ENCODE measurements around the gene TNFRSF25. TPM values are rescaled to one million over a fixed set of nuclear protein-coding genes. Genes with fewer than 3 reads are reported as not detected.
A peak's percentile ranks its signal among the peaks of the same experiment; 100 is the strongest.

TNFRSF25 gene
- total RNA-seq, 1 donor from 2014 or later = 12.6 TPM

DNA sequence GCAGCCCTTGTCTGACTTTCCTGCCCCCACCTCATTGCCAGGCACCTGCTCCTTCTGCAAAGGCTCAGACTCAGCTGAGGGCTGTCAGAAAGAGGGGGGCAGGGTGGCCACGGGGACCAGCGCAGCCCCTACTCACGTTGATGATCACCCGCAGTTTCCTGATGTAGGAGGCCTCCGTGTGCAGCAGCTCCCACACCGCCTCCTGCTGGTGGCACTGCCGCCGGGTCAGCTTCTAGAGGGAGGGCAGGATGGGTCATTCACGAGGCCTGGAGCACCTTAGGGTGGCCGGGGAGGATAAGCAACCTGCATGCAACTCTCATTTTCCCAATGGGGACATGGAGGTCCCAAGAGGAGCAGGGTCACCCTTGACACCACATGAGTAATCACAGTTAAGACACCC, 6.4 kb upstream of the TNFRSF25 start:
- H3K27ac ChIP-seq (replicated peaks) = no peak overlapping the region
- intact Hi-C loops (cut with micrococcal nuclease) = loop anchor here (10.0 kb wide), 1 partner anchor 52 kb away; no protein-coding TSS in a partner anchor
- TF ChIP-seq, protein P1, sequence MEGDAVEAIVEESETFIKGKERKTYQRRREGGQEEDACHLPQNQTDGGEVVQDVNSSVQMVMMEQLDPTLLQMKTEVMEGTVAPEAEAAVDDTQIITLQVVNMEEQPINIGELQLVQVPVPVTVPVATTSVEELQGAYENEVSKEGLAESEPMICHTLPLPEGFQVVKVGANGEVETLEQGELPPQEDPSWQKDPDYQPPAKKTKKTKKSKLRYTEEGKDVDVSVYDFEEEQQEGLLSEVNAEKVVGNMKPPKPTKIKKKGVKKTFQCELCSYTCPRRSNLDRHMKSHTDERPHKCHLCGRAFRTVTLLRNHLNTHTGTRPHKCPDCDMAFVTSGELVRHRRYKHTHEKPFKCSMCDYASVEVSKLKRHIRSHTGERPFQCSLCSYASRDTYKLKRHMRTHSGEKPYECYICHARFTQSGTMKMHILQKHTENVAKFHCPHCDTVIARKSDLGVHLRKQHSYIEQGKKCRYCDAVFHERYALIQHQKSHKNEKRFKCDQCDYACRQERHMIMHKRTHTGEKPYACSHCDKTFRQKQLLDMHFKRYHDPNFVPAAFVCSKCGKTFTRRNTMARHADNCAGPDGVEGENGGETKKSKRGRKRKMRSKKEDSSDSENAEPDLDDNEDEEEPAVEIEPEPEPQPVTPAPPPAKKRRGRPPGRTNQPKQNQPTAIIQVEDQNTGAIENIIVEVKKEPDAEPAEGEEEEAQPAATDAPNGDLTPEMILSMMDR (IDR thresholded peaks at IDR 0.05; ENCODE audit: borderline replicate concordance) = peak; percentile 7
- H3K4me1 ChIP-seq = peaks cover 10% of the 10 kb centered on the region
- no peaks in the 10 kb centered on the region for H3K9me3 ChIP-seq (replicated peaks)
- H3K4me3 ChIP-seq = no peak overlapping the region
- H3K36me3 ChIP-seq = peaks cover 83% of the 10 kb centered on the region
- DNase-seq = no peak
- H3K27me3 ChIP-seq (ENCODE audit: low read depth) = no peaks in the 10 kb centered on the region

DNA sequence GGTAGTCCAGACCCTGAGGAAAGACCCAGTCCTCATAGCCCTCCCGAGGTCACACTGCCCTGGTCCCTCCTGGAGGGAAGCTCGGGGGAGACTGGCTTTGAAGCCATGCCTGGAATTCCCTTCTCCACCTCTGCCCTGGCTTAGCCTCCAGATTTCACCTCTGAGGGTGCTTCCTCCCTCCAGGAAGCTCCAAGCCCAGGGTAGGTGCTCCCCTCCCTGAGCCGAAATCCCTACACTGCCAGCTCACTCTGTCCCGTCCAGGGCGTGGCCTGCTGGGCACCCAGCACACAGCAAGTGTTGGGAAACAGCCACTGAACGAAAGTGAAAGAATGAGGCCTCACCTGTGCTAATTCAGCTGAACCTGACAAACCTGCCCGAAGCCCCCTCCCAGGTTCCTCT, 6.0 kb upstream of the TNFRSF25 start:
- Histone ChIP-seq H3K4me1 (peaks cover 10% of the 10 kb centered on the region), H3K9me3 (replicated peaks) (no peaks in the 10 kb centered on the region), H3K4me3 (no peak overlapping the region), H3K36me3 (peaks cover 79% of the 10 kb centered on the region), H3K27ac (replicated peaks) (no peak overlapping the region), H3K27me3 (ENCODE audit: low read depth) (no peaks in the 10 kb centered on the region)
- intact Hi-C loops (cut with micrococcal nuclease) = loop anchor here (10.0 kb wide), 1 partner anchor 53 kb away; no protein-coding TSS in a partner anchor
- TF ChIP-seq, protein P1 (IDR thresholded peaks at IDR 0.05; ENCODE audit: borderline replicate concordance) = no peak
- no peak for DNase-seq

- TF ChIP-seq, protein P1 (IDR thresholded peaks at IDR 0.05; ENCODE audit: borderline replicate concordance) = no peak
- no peak overlapping the region for H3K27ac ChIP-seq (replicated peaks)
These were observed 5.4 kb upstream of the TNFRSF25 start for GRCh38 chr1:6471086-6471969.

DNA sequence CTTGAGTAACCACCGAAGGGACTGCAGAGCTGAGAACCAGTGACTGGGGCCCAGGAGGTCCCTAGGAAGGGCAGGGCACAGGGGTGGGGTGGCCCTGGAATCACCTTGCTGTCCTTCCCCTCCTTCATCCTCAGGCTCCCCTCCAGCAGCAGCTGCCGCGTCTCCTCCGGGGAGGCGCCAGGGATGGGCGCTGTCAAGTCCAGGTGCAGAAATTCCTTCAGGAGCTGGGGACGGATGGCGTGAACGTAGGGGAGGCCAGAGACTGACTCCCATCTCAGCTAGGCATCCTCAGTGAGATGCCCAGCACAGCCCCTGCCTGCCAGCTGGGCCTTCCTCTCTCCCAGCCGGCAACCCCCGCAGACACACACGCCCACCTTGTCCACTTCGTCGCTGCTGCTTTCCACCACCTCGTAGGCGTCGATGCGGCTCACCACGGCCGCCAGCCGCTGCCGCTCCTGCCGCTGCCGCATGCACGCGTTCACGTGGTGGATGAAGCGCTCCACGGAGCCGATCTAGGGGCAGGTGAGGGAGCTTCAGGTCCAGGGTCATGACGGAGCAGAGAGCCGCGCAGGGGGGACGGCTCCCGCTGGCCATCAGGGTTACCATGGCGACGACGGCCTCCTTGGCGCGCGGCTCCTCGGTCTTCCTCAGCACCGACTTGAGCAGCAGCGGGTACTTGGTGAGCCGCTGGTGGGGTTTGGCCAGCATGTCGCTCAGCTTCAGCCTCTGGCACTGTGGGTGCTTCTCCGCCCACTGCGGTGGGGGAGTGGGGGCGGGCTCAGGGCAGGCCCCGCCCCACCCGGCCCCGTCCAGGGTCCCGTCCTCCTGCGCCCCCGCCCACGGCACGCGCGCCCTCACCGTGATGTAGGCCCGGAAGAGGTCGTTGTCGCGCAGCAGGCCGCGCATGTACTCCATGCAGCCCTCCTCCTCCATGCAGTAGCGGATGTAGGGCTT, 4.4 kb upstream of the TNFRSF25 start:
- Histone ChIP-seq H3K27me3 (ENCODE audit: low read depth) (peaks cover 4% of the 10 kb centered on the region), H3K9me3 (replicated peaks) (no peaks in the 10 kb centered on the region), H3K4me3 (no peak overlapping the region), H3K27ac (replicated peaks) (no peak overlapping the region), H3K36me3 (peaks cover 75% of the 10 kb centered on the region), H3K4me1 (peaks cover 7% of the 10 kb centered on the region)
- TF ChIP-seq, protein P1 (IDR thresholded peaks at IDR 0.05; ENCODE audit: borderline replicate concordance) = no peak
- no peak for DNase-seq
- intact Hi-C loops (cut with micrococcal nuclease) = loop anchor here (10.0 kb wide), 1 partner anchor 54 kb away; no protein-coding TSS in a partner anchor

More at GRCh38 chr1:6471086-6471969, 5.4 kb upstream of the TNFRSF25 start:
- Histone ChIP-seq H3K27me3 (ENCODE audit: low read depth) (no peaks in the 10 kb centered on the region), H3K4me1 (peaks cover 10% of the 10 kb centered on the region), H3K36me3 (peaks cover 75% of the 10 kb centered on the region), H3K9me3 (replicated peaks) (no peaks in the 10 kb centered on the region), H3K4me3 (no peak overlapping the region)
- intact Hi-C loops (cut with micrococcal nuclease) = loop anchor here (10.0 kb wide), 1 partner anchor 53 kb away; no protein-coding TSS in a partner anchor
- no peak for DNase-seq
